Natural killer cell treated with Interleukin-12 subunit alpha and Interleukin-12 subunit beta and Interleukin-15 and Interleukin-18, amount 100 ng/mL, for 72 hours (primary cell): ENCODE data around the gene PAPPA. TPM values are rescaled to one million over a fixed set of nuclear protein-coding genes. Genes with fewer than 3 reads are reported as not detected.

Source experiments
- ATAC-seq, 2 donors: fragments of 150-1000 bp; cut with Tn5 transposase in 1 of 2; sonication (Bioruptor Pico), chemical (Tn5 transposase) in 1 of 2; 2 replicates each; pipeline ENCODE4 v1.10.0; 2021
- DNase-seq: peaks from one replicate; pipeline ENCODE4 v3.0.0; 2022; ENCODE audit warnings: low spot score
- H3K27ac Mint-ChIP-seq, 2 donors: 1 replicate in 1 of 2; 2 replicates in 1 of 2; pipeline ENCODE4 v1.8.0; 2022; ENCODE audit warnings: mixed read lengths in 2 of 2, mild to moderate bottlenecking in 1 of 2, moderate library complexity in 1 of 2
- H3K27me3 Mint-ChIP-seq, 2 donors: 1 replicate in 1 of 2; 2 replicates in 1 of 2; pipeline ENCODE4 v1.8.0; 2022; ENCODE audit warnings: mixed read lengths in 2 of 2
- H3K36me3 Mint-ChIP-seq: one replicate; pipeline ENCODE4 v1.8.0; 2022; ENCODE audit warnings: mixed read lengths
- H3K4me1 Mint-ChIP-seq, 2 donors: 1 replicate in 1 of 2; 2 replicates in 1 of 2; pipeline ENCODE4 v1.8.0; 2022; ENCODE audit warnings: low read depth in 2 of 2, mixed read lengths in 2 of 2, mild to moderate bottlenecking in 1 of 2
- H3K4me3 Mint-ChIP-seq: one replicate; pipeline ENCODE4 v1.8.0; 2022; ENCODE audit warnings: mixed read lengths
- H3K9me3 Mint-ChIP-seq: 2 replicates; pipeline ENCODE4 v1.8.0; 2022; ENCODE audit warnings: mixed read lengths
- total RNA-seq, 2 donors: library from RNA; stranded (reverse); gene quantifications; one replicate each; pipeline ENCODE4 v1.2.3, GENCODE V29; 2022

PAPPA gene
- total RNA-seq, 2 donors from 2014 or later, result not detected

GRCh38 chr9:116409638-116410037 is 256.0 kb downstream of the PAPPA start:
- no peaks in the 10 kb centered on the region for H3K27me3 Mint-ChIP-seq
- ATAC-seq, result no peak
- peaks cover 9% of the 10 kb centered on the region for H3K9me3 Mint-ChIP-seq
- H3K4me3 Mint-ChIP-seq, result no peak overlapping the region
- no peak for DNase-seq
- no peak overlapping the region for H3K27ac Mint-ChIP-seq
- no peaks in the 10 kb centered on the region for H3K4me1 Mint-ChIP-seq
- H3K36me3 Mint-ChIP-seq, result no peaks in the 10 kb centered on the region

GRCh38 chr9:116411506-116411905 is 257.9 kb downstream of the PAPPA start:
- no peaks in the 10 kb centered on the region for H3K36me3 Mint-ChIP-seq
- no peak overlapping the region for H3K27ac Mint-ChIP-seq
- DNase-seq (no peak), ATAC-seq (no peak)
- H3K27me3 Mint-ChIP-seq, result no peaks in the 10 kb centered on the region
- H3K4me1 Mint-ChIP-seq, result no peaks in the 10 kb centered on the region
- no peak overlapping the region for H3K4me3 Mint-ChIP-seq
- peaks cover 9% of the 10 kb centered on the region for H3K9me3 Mint-ChIP-seq

GRCh38 chr9:116414374-116414773 is 260.8 kb downstream of the PAPPA start:
- peaks cover 4% of the 10 kb centered on the region for H3K9me3 Mint-ChIP-seq
- no peak for ATAC-seq
- no peak for DNase-seq
- peaks cover 7% of the 10 kb centered on the region for H3K36me3 Mint-ChIP-seq
- H3K27ac Mint-ChIP-seq, result no peak overlapping the region
- H3K4me1 Mint-ChIP-seq, result no peaks in the 10 kb centered on the region
- no peak overlapping the region for H3K4me3 Mint-ChIP-seq
- no peaks in the 10 kb centered on the region for H3K27me3 Mint-ChIP-seq

- Mint-ChIP-seq H3K27ac (no peak overlapping the region), H3K36me3 (peaks cover 13% of the 10 kb centered on the region), H3K27me3 (no peaks in the 10 kb centered on the region), H3K4me1 (no peaks in the 10 kb centered on the region), H3K4me3 (no peak overlapping the region), H3K9me3 (peaks cover 7% of the 10 kb centered on the region)
- ATAC-seq, result no peak
- DNase-seq, result no peak
These were observed 262.8 kb downstream of the PAPPA start for GRCh38 chr9:116416421-116416820.

GRCh38 chr9:116417464-116417863 is 263.9 kb downstream of the PAPPA start:
- DNase-seq, result no peak
- H3K27ac Mint-ChIP-seq, result no peak overlapping the region

GRCh38 chr9:116419181-116419580 is 265.6 kb downstream of the PAPPA start:
- H3K4me3 Mint-ChIP-seq, result no peak overlapping the region
- peaks cover 13% of the 10 kb centered on the region for H3K36me3 Mint-ChIP-seq
- ATAC-seq (no peak), DNase-seq (no peak)
- H3K4me1 Mint-ChIP-seq, result no peaks in the 10 kb centered on the region
- H3K27me3 Mint-ChIP-seq, result no peaks in the 10 kb centered on the region
- no peak overlapping the region for H3K27ac Mint-ChIP-seq
- peaks cover 8% of the 10 kb centered on the region for H3K9me3 Mint-ChIP-seq

More at GRCh38 chr9:116417464-116417863, 263.9 kb downstream of the PAPPA start:
- no peak for ATAC-seq
- Mint-ChIP-seq H3K9me3 (peaks cover 8% of the 10 kb centered on the region), H3K36me3 (peaks cover 13% of the 10 kb centered on the region), H3K27me3 (no peaks in the 10 kb centered on the region), H3K4me3 (no peak overlapping the region), H3K4me1 (no peaks in the 10 kb centered on the region)

GRCh38 chr9:116420993-116421538 is 267.5 kb downstream of the PAPPA start:
- no peak for ATAC-seq
- Mint-ChIP-seq H3K27ac (no peak overlapping the region), H3K27me3 (no peaks in the 10 kb centered on the region), H3K36me3 (peaks cover 17% of the 10 kb centered on the region), H3K4me1 (no peaks in the 10 kb centered on the region), H3K9me3 (peaks cover 8% of the 10 kb centered on the region), H3K4me3 (no peak overlapping the region)
- DNase-seq, result no peak

- Mint-ChIP-seq H3K27ac (no peak overlapping the region), H3K36me3 (peaks cover 17% of the 10 kb centered on the region), H3K27me3 (no peaks in the 10 kb centered on the region), H3K9me3 (peaks cover 4% of the 10 kb centered on the region), H3K4me1 (no peaks in the 10 kb centered on the region), H3K4me3 (no peak overlapping the region)
- DNase-seq, result no peak
- no peak for ATAC-seq
These were observed 268.8 kb downstream of the PAPPA start for GRCh38 chr9:116422119-116422979.

GRCh38 chr9:116423149-116423548 is 269.6 kb downstream of the PAPPA start:
- DNase-seq, result no peak
- Mint-ChIP-seq H3K36me3 (peaks cover 19% of the 10 kb centered on the region), H3K27me3 (no peaks in the 10 kb centered on the region), H3K4me1 (no peaks in the 10 kb centered on the region), H3K27ac (no peak overlapping the region), H3K9me3 (peaks cover 7% of the 10 kb centered on the region), H3K4me3 (no peak overlapping the region)
- ATAC-seq, result no peak

GRCh38 chr9:116425244-116425643 is 271.7 kb downstream of the PAPPA start:
- Mint-ChIP-seq H3K27me3 (no peaks in the 10 kb centered on the region), H3K4me1 (no peaks in the 10 kb centered on the region), H3K36me3 (peaks cover 11% of the 10 kb centered on the region), H3K27ac (no peak overlapping the region), H3K4me3 (no peak overlapping the region), H3K9me3 (peaks cover 12% of the 10 kb centered on the region)
- ATAC-seq, result no peak
- no peak for DNase-seq

GRCh38 chr9:116430849-116431248 is 277.3 kb downstream of the PAPPA start:
- Mint-ChIP-seq H3K4me3 (no peak overlapping the region), H3K36me3 (peaks cover 6% of the 10 kb centered on the region), H3K27ac (no peak overlapping the region), H3K4me1 (no peaks in the 10 kb centered on the region), H3K9me3 (peaks cover 10% of the 10 kb centered on the region), H3K27me3 (no peaks in the 10 kb centered on the region)
- DNase-seq (no peak), ATAC-seq (no peak)

- Mint-ChIP-seq H3K27ac (no peak overlapping the region), H3K9me3 (peaks cover 10% of the 10 kb centered on the region), H3K27me3 (no peaks in the 10 kb centered on the region), H3K4me3 (no peak overlapping the region), H3K36me3 (peaks cover 6% of the 10 kb centered on the region), H3K4me1 (no peaks in the 10 kb centered on the region)
- no peak for DNase-seq
- ATAC-seq, result no peak
These were observed 278.5 kb downstream of the PAPPA start for GRCh38 chr9:116432051-116432450.

GRCh38 chr9:116434314-116434713 is 280.7 kb downstream of the PAPPA start:
- Mint-ChIP-seq H3K36me3 (peaks cover 6% of the 10 kb centered on the region), H3K27ac (no peak overlapping the region), H3K4me3 (no peak overlapping the region), H3K27me3 (no peaks in the 10 kb centered on the region), H3K9me3 (peaks cover 7% of the 10 kb centered on the region), H3K4me1 (no peaks in the 10 kb centered on the region)
- no peak for DNase-seq
- no peak for ATAC-seq

- Mint-ChIP-seq H3K9me3 (peaks cover 10% of the 10 kb centered on the region), H3K27ac (no peak overlapping the region), H3K4me1 (no peaks in the 10 kb centered on the region), H3K27me3 (no peaks in the 10 kb centered on the region), H3K4me3 (no peak overlapping the region), H3K36me3 (peaks cover 14% of the 10 kb centered on the region)
- DNase-seq (no peak), ATAC-seq (no peak)
These were observed 282.1 kb downstream of the PAPPA start for GRCh38 chr9:116435706-116436105.
